Cardiac septum (tissue), 1 donor: ENCODE results near the gene PDGFB. TPM values are rescaled to one million over a fixed set of nuclear protein-coding genes. Genes with fewer than 3 reads are reported as not detected.

Experiments used
- DNase-seq: peaks from one replicate; pipeline ENCODE4 v3.0.0-alpha.2; 2020; ENCODE audit warnings: low spot score
- intact Hi-C: fragments of 100-400 bp; cut with DNase I; formaldehyde crosslinking; loops from one replicate; pipeline ENCODE4 v1.14.0; 2022
- total RNA-seq: library from RNA; stranded (reverse); fragmentation: NEBNext Ultra II Directional; extraction: Animal tissue kit (Norgen Biotek cat#: 25700); gene quantifications from one replicate; pipeline ENCODE4 v1.2.1, GENCODE V29; 2021
- donor health status: DM: no; HTN: no; CAD: no.

Gene PDGFB
- total RNA-seq, 1 donor from 2014 or later, result 21.2 TPM

GRCh38 chr22:39232806-39233709, 11.7 kb downstream of the PDGFB start:
- intact Hi-C loops, result no loop called here
- no peak for DNase-seq

GRCh38 chr22:39232246-39232645, 12.5 kb downstream of the PDGFB start:
- intact Hi-C loops, result no loop called here
- no peak for DNase-seq

- no peak for DNase-seq
- intact Hi-C loops, result no loop called here
Measured at GRCh38 chr22:39231197-39231950, 13.4 kb downstream of the PDGFB start.

- DNase-seq, result no peak
Measured at GRCh38 chr22:39230261-39231196, 14.3 kb downstream of the PDGFB start.

GRCh38 chr22:39229688-39230260, 15.0 kb downstream of the PDGFB start:
- intact Hi-C loops, result no loop called here
- no peak for DNase-seq

More at GRCh38 chr22:39230261-39231196, 14.3 kb downstream of the PDGFB start:
- intact Hi-C loops, result no loop called here

GRCh38 chr22:39229075-39229474, 15.7 kb downstream of the PDGFB start:
- no peak for DNase-seq
- intact Hi-C loops, result no loop called here

- DNase-seq, result no peak
- intact Hi-C loops, result no loop called here
Measured at GRCh38 chr22:39227542-39228272, 17.1 kb downstream of the PDGFB start.

GRCh38 chr22:39226353-39226752, 18.4 kb downstream of the PDGFB start:
- no peak for DNase-seq
- intact Hi-C loops, result no loop called here

- intact Hi-C loops, result no loop called here
- DNase-seq, result no peak
Measured at GRCh38 chr22:39225591-39225990, 19.2 kb downstream of the PDGFB start.

GRCh38 chr22:39224550-39224949, 20.2 kb downstream of the PDGFB start:
- DNase-seq, result no peak
- intact Hi-C loops, result no loop called here

GRCh38 chr22:39223091-39223710, 21.6 kb downstream of the PDGFB start:
- intact Hi-C loops, result no loop called here
- DNase-seq, result no peak

- DNase-seq, result no peak
- intact Hi-C loops, result no loop called here
Measured at GRCh38 chr22:39221999-39222686, 22.6 kb downstream of the PDGFB start.

GRCh38 chr22:39220890-39221850, 23.6 kb downstream of the PDGFB start:
- intact Hi-C loops, result no loop called here
- no peak for DNase-seq

GRCh38 chr22:39220450-39220849, 24.3 kb downstream of the PDGFB start:
- DNase-seq, result no peak
- intact Hi-C loops, result no loop called here

GRCh38 chr22:39219071-39220039, 25.4 kb downstream of the PDGFB start:
- intact Hi-C loops, result no loop called here

More at GRCh38 chr22:39219071-39220039, 25.4 kb downstream of the PDGFB start:
- peak; percentile 49 for DNase-seq
